WERI-Rb-1 (cell line): ENCODE data around the gene OVCH1.

Experiments used
- DNase-seq: peaks from one replicate; pipeline ENCODE4 v3.0.0-alpha.2; 2020
- H3K27ac ChIP-seq: fragments of 250-450 bp; sonication (Bioruptor Pico); 2 replicates; pipeline ENCODE4 v1.5.1; 2020; ENCODE audit warnings: mild to moderate bottlenecking, moderate library complexity
- H3K27me3 ChIP-seq: fragments of 250-450 bp; sonication (Bioruptor Pico); 2 replicates; pipeline ENCODE4 v1.5.1; 2021; ENCODE audit warnings: mild to moderate bottlenecking, low read depth, moderate library complexity; ENCODE audit not compliant: insufficient read depth, severe bottlenecking
- H3K36me3 ChIP-seq: fragments of 250-450 bp; sonication (Bioruptor Pico); 2 replicates; pipeline ENCODE4 v1.5.1; 2020; ENCODE audit warnings: mild to moderate bottlenecking, moderate library complexity
- H3K4me3 ChIP-seq: 2 replicates; pipeline ENCODE4 v1.5.1; 2011; ENCODE audit warnings: low read depth, mild to moderate bottlenecking, control low read depth, low read length
- H3K9me3 ChIP-seq: fragments of 250-450 bp; sonication (Bioruptor Pico); 2 replicates; pipeline ENCODE4 v1.5.1; 2021; ENCODE audit warnings: mild to moderate bottlenecking, moderate library complexity; ENCODE audit not compliant: severe bottlenecking
- CTCF ChIP-seq: IDR thresholded peaks from 2 replicates; pipeline ENCODE4 v1.5.1; 2011; ENCODE audit warnings: low read depth, mild to moderate bottlenecking, control low read depth, inconsistent platforms, low read length

OVCH1 gene

GRCh38 chr12:29425722-29426121 lies 71.8 kb downstream of the OVCH1 start:
- H3K27ac ChIP-seq = no peak overlapping the region
- DNase-seq = no peak
- no peak overlapping the region for H3K4me3 ChIP-seq
- TF ChIP-seq CTCF = no peak
- H3K27me3 ChIP-seq = no peaks in the 10 kb centered on the region
- no peaks in the 10 kb centered on the region for H3K36me3 ChIP-seq
- no peaks in the 10 kb centered on the region for H3K9me3 ChIP-seq

- no peak for DNase-seq
- no peak overlapping the region for H3K4me3 ChIP-seq
- TF ChIP-seq CTCF = no peak
- no peaks in the 10 kb centered on the region for H3K36me3 ChIP-seq
- no peaks in the 10 kb centered on the region for H3K9me3 ChIP-seq
- no peaks in the 10 kb centered on the region for H3K27me3 ChIP-seq
- H3K27ac ChIP-seq = no peak overlapping the region
These were observed 80.7 kb downstream of the OVCH1 start for GRCh38 chr12:29416748-29417147.

GRCh38 chr12:29415111-29415510 lies 82.4 kb downstream of the OVCH1 start:
- Histone ChIP-seq H3K27me3 (no peaks in the 10 kb centered on the region), H3K9me3 (no peaks in the 10 kb centered on the region), H3K4me3 (no peak overlapping the region), H3K36me3 (no peaks in the 10 kb centered on the region), H3K27ac (no peak overlapping the region)
- no peak for TF ChIP-seq CTCF
- DNase-seq = no peak

- no peak for DNase-seq
- Histone ChIP-seq H3K27me3 (no peaks in the 10 kb centered on the region), H3K4me3 (no peak overlapping the region), H3K36me3 (no peaks in the 10 kb centered on the region), H3K9me3 (no peaks in the 10 kb centered on the region), H3K27ac (no peak overlapping the region)
- no peak for TF ChIP-seq CTCF
These were observed 83.1 kb downstream of the OVCH1 start for GRCh38 chr12:29414368-29414767.

GRCh38 chr12:29405561-29405960 lies 91.9 kb downstream of the OVCH1 start:
- Histone ChIP-seq H3K36me3 (no peaks in the 10 kb centered on the region), H3K27me3 (no peaks in the 10 kb centered on the region), H3K27ac (no peak overlapping the region), H3K9me3 (no peaks in the 10 kb centered on the region), H3K4me3 (no peak overlapping the region)
- TF ChIP-seq CTCF = no peak
- DNase-seq = no peak

- TF ChIP-seq CTCF = no peak
- Histone ChIP-seq H3K27me3 (no peaks in the 10 kb centered on the region), H3K4me3 (no peak overlapping the region), H3K27ac (no peak overlapping the region), H3K36me3 (no peaks in the 10 kb centered on the region), H3K9me3 (no peaks in the 10 kb centered on the region)
- DNase-seq = no peak
These were observed 93.5 kb downstream of the OVCH1 start for GRCh38 chr12:29403991-29404390.
